H9 (cell line): ENCODE measurements around the gene DAB1. TPM values are rescaled to one million over a fixed set of nuclear protein-coding genes. Genes with fewer than 3 reads are reported as not detected.

ENCODE experiments used
- DNase-seq: peaks from one replicate; pipeline ENCODE4 v3.0.0-alpha.2; 2017
- H2AFZ ChIP-seq: one replicate; pipeline ENCODE4 v1.6.1; 2013; ENCODE audit warnings: mild to moderate bottlenecking, low read length, control low read depth, moderate library complexity
- H2AK5ac ChIP-seq: 2 replicates; pipeline ENCODE4 v1.6.1; 2013; ENCODE audit warnings: low read length, control low read depth, mixed read lengths; ENCODE audit not compliant: insufficient read length
- H2BK120ac ChIP-seq: one replicate; pipeline ENCODE4 v1.6.1; 2013; ENCODE audit warnings: low read depth, mild to moderate bottlenecking, low read length, control low read depth, inconsistent platforms; ENCODE audit not compliant: poor library complexity, severe bottlenecking
- H2BK12ac ChIP-seq: 2 replicates; pipeline ENCODE4 v1.6.1; 2013; ENCODE audit warnings: low read length, control low read depth, mixed read lengths, low read depth; ENCODE audit not compliant: insufficient read length
- H2BK15ac ChIP-seq: 2 replicates; pipeline ENCODE4 v1.6.1; 2013; ENCODE audit warnings: low read depth, low read length, control low read depth
- H2BK20ac ChIP-seq: one replicate; pipeline ENCODE4 v1.6.1; 2013; ENCODE audit warnings: low read depth, mild to moderate bottlenecking, low read length, control low read depth, inconsistent platforms; ENCODE audit not compliant: poor library complexity, severe bottlenecking
- H2BK5ac ChIP-seq: 2 replicates; pipeline ENCODE4 v1.6.1; 2013; ENCODE audit warnings: low read length, control low read depth, mixed read lengths; ENCODE audit not compliant: insufficient read length
- H3K14ac ChIP-seq: 2 replicates; pipeline ENCODE4 v1.6.1; 2013; ENCODE audit warnings: low read length, control low read depth; ENCODE audit not compliant: insufficient read depth
- H3K18ac ChIP-seq: 2 replicates; pipeline ENCODE4 v1.6.1; 2013; ENCODE audit warnings: low read depth, mild to moderate bottlenecking, mixed read lengths, low read length, control low read depth; ENCODE audit not compliant: insufficient read length
- H3K23ac ChIP-seq: 2 replicates; pipeline ENCODE4 v1.6.1; 2013; ENCODE audit warnings: low read length, control low read depth, mixed read lengths, low read depth; ENCODE audit not compliant: insufficient read length
- H3K23me2 ChIP-seq: 2 replicates; pipeline ENCODE4 v1.6.1; 2013; ENCODE audit warnings: low read depth, mild to moderate bottlenecking, mixed read lengths, low read length, control low read depth; ENCODE audit not compliant: insufficient read length, poor library complexity, severe bottlenecking
- H3K27ac ChIP-seq: 2 replicates; pipeline ENCODE4 v1.5.1; 2013; ENCODE audit warnings: low read length, control low read depth, mixed read lengths, low read depth; ENCODE audit not compliant: insufficient read length
- H3K27me3 ChIP-seq: 2 replicates; pipeline ENCODE4 v1.6.1; 2013; ENCODE audit warnings: low read length, control low read depth, inconsistent platforms; ENCODE audit not compliant: insufficient read depth
- H3K4ac ChIP-seq: 2 replicates; pipeline ENCODE4 v1.6.1; 2013; ENCODE audit warnings: low read depth, mild to moderate bottlenecking, control low read depth, inconsistent platforms, low read length, moderate library complexity
- H3K4me1 ChIP-seq: 2 replicates; pipeline ENCODE4 v1.6.1; 2013; ENCODE audit warnings: low read length, control low read depth, inconsistent platforms; ENCODE audit not compliant: insufficient read depth
- H3K4me2 ChIP-seq: 2 replicates; pipeline ENCODE4 v1.6.1; 2013; ENCODE audit warnings: low read length, control low read depth, mixed read lengths; ENCODE audit not compliant: insufficient read length, insufficient read depth
- H3K56ac ChIP-seq: 2 replicates; pipeline ENCODE4 v1.6.1; 2013; ENCODE audit warnings: low read depth, mild to moderate bottlenecking, mixed read lengths, low read length, control low read depth; ENCODE audit not compliant: insufficient read length
- H3K79me1 ChIP-seq: 2 replicates; pipeline ENCODE4 v1.6.1; 2013; ENCODE audit warnings: low read depth, mild to moderate bottlenecking, moderate library complexity, low read length, control low read depth, inconsistent platforms; ENCODE audit not compliant: insufficient read depth, poor library complexity, severe bottlenecking
- H3K79me2 ChIP-seq: 2 replicates; pipeline ENCODE4 v1.6.1; 2013; ENCODE audit warnings: low read length, control low read depth, inconsistent platforms; ENCODE audit not compliant: insufficient read depth
- H3K9ac ChIP-seq: 2 replicates; pipeline ENCODE4 v1.6.1; 2013; ENCODE audit warnings: low read length, control low read depth, mixed read lengths; ENCODE audit not compliant: insufficient read length; ENCODE audit errors: extremely low read depth
- H3K9me3 ChIP-seq: one replicate; pipeline ENCODE4 v1.6.1; 2013; ENCODE audit warnings: low read depth, low read length, inconsistent platforms; ENCODE audit not compliant: control insufficient read depth
- H3T11ph ChIP-seq: one replicate; pipeline ENCODE4 v1.6.1; 2013; ENCODE audit warnings: mild to moderate bottlenecking, low read length, control low read depth, inconsistent platforms
- H4K20me1 ChIP-seq: one replicate; pipeline ENCODE4 v1.6.1; 2013; ENCODE audit not compliant: control insufficient read depth, insufficient read length, insufficient read depth
- H4K5ac ChIP-seq: 2 replicates; pipeline ENCODE4 v1.6.1; 2013; ENCODE audit warnings: low read depth, mild to moderate bottlenecking, mixed read lengths, low read length, control low read depth; ENCODE audit not compliant: insufficient read length
- H4K8ac ChIP-seq: replicated peaks from 2 replicates; pipeline ENCODE4 v1.6.1; 2013; ENCODE audit warnings: low read length, control low read depth, mixed read lengths, low read depth; ENCODE audit not compliant: insufficient read length
- H4K91ac ChIP-seq: 2 replicates; pipeline ENCODE4 v1.6.1; 2013; ENCODE audit warnings: low read depth, mild to moderate bottlenecking, moderate library complexity, mixed read lengths, low read length, control low read depth; ENCODE audit not compliant: insufficient read length
- H3K27ac Mint-ChIP-seq, 3 experiments: 2 replicates in 2 of 3; 3 replicates in 1 of 3; pipeline ENCODE4 v1.8.0; 2020 to 2021; ENCODE audit warnings: mixed read lengths in 3 of 3, mild to moderate bottlenecking in 1 of 3, moderate library complexity in 1 of 3
- H3K27me3 Mint-ChIP-seq: 2 replicates; pipeline ENCODE4 v1.8.0; 2021; ENCODE audit warnings: low read depth, mild to moderate bottlenecking, moderate library complexity, mixed read lengths
- H3K36me3 Mint-ChIP-seq, 3 experiments: 2 replicates in 2 of 3; 3 replicates in 1 of 3; pipeline ENCODE4 v1.8.0; 2020 to 2021; ENCODE audit warnings: low read depth in 3 of 3, mixed read lengths in 3 of 3; ENCODE audit not compliant: insufficient read depth in 1 of 3
- H3K4me1 Mint-ChIP-seq, 2 experiments: 2 replicates each; pipeline ENCODE4 v1.8.0; 2020; ENCODE audit warnings: mixed read lengths in 2 of 2
- H3K4me3 Mint-ChIP-seq, 2 experiments: 2 replicates in 1 of 2; 3 replicates in 1 of 2; pipeline ENCODE4 v1.8.0; 2020 to 2021; ENCODE audit warnings: mild to moderate bottlenecking in 2 of 2, mixed read lengths in 2 of 2, moderate library complexity in 1 of 2
- H3K9me3 Mint-ChIP-seq, 2 experiments: 2 replicates in 1 of 2; 3 replicates in 1 of 2; pipeline ENCODE4 v1.8.0; 2020; ENCODE audit warnings: mild to moderate bottlenecking in 2 of 2, mixed read lengths in 2 of 2, moderate library complexity in 1 of 2
- WGBS: extraction: QIAGEN DNeasy Blood & Tissue Kit; methylation state at CpG from one replicate; pipeline ENCODE4 v1.1.7; 2013; ENCODE audit warnings: missing lambda C conversion rate, low lambda C conversion rate, mixed read lengths; ENCODE audit not compliant: insufficient read length; ENCODE audit errors: extremely low coverage; 5-methylcytosine and 5-hydroxymethylcytosine counted together
- total RNA-seq: library from RNA; stranded (reverse); gene quantifications from 2 replicates; pipeline ENCODE4 v1.2.1, GENCODE V29; 2021
- TF ChIP-seq, protein P1 (sequence below): fragments of 200-600 bp; sonication (generic); conservative IDR thresholded peaks from 3 replicates; pipeline ENCODE4 v1.8.0; 2021; ENCODE audit warnings: antibody characterized with exemption, mild to moderate bottlenecking

Gene DAB1
- total RNA-seq, 1 experiment from 2014 or later: 9.3 TPM

DNA sequence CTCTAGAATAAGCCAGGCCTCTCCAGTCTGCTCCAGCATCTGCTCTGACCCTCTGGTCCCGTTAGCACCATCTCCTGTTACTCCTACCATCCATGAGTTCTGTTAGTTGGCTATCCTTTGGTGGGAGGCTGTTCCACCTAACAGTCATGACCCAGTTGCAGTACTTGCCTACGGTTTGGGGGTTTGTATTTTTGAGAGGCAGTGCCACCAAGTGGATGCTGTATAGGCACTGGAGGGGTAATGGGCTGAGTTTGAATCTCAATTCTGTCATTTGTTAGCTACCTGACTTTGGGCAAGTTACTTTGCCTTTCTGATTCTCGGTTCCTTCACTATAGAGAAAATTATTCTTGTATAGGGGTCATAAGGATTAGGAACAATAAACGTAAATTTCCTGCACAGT is 445.9 kb downstream of the DAB1 start:
- Histone ChIP-seq H3K27ac (no peak overlapping the region), H2BK120ac (no peak overlapping the region), H2BK20ac (no peak overlapping the region), H4K91ac (no peak overlapping the region), H2BK15ac (no peak overlapping the region), H3T11ph (no peak overlapping the region), H4K20me1 (no peaks in the 10 kb centered on the region), H3K23ac (no peak overlapping the region), H3K4ac (no peak overlapping the region), H3K27me3 (no peaks in the 10 kb centered on the region), H3K4me2 (no peak overlapping the region), H3K18ac (no peak overlapping the region), H2BK5ac (no peak overlapping the region), H2BK12ac (no peak overlapping the region), H4K8ac (no peak overlapping the region), H3K14ac (no peak overlapping the region), H3K79me1 (no peaks in the 10 kb centered on the region), H3K56ac (no peak overlapping the region), H3K9ac (no peak overlapping the region), H2AK5ac (no peak overlapping the region), H3K4me1 (no peaks in the 10 kb centered on the region), H3K9me3 (no peaks in the 10 kb centered on the region), H3K79me2 (no peaks in the 10 kb centered on the region), H4K5ac (no peak overlapping the region), H2AFZ (no peak overlapping the region), H3K23me2 (no peaks in the 10 kb centered on the region)
- H3K9me3 Mint-ChIP-seq: no peaks in the 10 kb centered on the region
- no peak for DNase-seq
- no peaks in the 10 kb centered on the region for H3K36me3 Mint-ChIP-seq
- 0 out of 4 replicates have a peak, but pooled peaks cover 0 to 3% of the 10 kb centered on the region in 2 experiments for H3K4me1 Mint-ChIP-seq
- no peak overlapping the region for H3K4me3 Mint-ChIP-seq
- H3K27me3 Mint-ChIP-seq: peaks cover 3% of the 10 kb centered on the region; the same call in 1 of the 2 replicates
- WGBS: no CpG with 5 or more reads among the region's 4 CpGs
- TF ChIP-seq, protein P1, sequence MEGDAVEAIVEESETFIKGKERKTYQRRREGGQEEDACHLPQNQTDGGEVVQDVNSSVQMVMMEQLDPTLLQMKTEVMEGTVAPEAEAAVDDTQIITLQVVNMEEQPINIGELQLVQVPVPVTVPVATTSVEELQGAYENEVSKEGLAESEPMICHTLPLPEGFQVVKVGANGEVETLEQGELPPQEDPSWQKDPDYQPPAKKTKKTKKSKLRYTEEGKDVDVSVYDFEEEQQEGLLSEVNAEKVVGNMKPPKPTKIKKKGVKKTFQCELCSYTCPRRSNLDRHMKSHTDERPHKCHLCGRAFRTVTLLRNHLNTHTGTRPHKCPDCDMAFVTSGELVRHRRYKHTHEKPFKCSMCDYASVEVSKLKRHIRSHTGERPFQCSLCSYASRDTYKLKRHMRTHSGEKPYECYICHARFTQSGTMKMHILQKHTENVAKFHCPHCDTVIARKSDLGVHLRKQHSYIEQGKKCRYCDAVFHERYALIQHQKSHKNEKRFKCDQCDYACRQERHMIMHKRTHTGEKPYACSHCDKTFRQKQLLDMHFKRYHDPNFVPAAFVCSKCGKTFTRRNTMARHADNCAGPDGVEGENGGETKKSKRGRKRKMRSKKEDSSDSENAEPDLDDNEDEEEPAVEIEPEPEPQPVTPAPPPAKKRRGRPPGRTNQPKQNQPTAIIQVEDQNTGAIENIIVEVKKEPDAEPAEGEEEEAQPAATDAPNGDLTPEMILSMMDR: no peak
- H3K27ac Mint-ChIP-seq: no peak overlapping the region
